Panc1 (cell line): ENCODE results near the gene CCR7. TPM values are rescaled to one million over a fixed set of nuclear protein-coding genes. Genes with fewer than 3 reads are reported as not detected.

Experiments used
- ATAC-seq: fragments of 200-7000 bp; cut with Tn5 transposase; 2 replicates; pipeline ENCODE4 v1.9.1; 2020; ENCODE audit warnings: mild to moderate bottlenecking, moderate library complexity
- BruUV-seq: library from RNA; stranded (reverse); fragments of 400-500 nt; replicated peaks from 2 replicates; lab custom pipeline; 2021; lab: Mats Ljungman, UMichigan
- CTCF ChIA-PET: fragments of 300-600 bp; sonication (Branson Sonifier 250); formaldehyde crosslinking; loops from one replicate; lab custom pipeline; 2022; ENCODE audit warnings: antibody characterized with exemption; lab: Charles Lee
- POLR2A ChIA-PET: fragments of 300-600 bp; sonication (Branson Sonifier 250); formaldehyde crosslinking; loops from one replicate; lab custom pipeline; 2022; ENCODE audit warnings: antibody characterized with exemption; lab: Charles Lee
- DNase-seq: peaks from one replicate; pipeline ENCODE4 v3.0.0-alpha.2; 2010; ENCODE audit warnings: low read depth, low spot score
- H3K27ac ChIP-seq: 2 replicates; pipeline ENCODE4 v1.5.1; 2011; ENCODE audit warnings: mild to moderate bottlenecking, low read length, inconsistent platforms
- H3K27me3 ChIP-seq: fragments of 200-500 bp; sonication (Bioruptor generic); 2 replicates; pipeline ENCODE4 v1.6.0; 2014; ENCODE audit warnings: low read length, inconsistent platforms; ENCODE audit not compliant: control insufficient read depth, insufficient read depth
- H3K36me3 ChIP-seq: fragments of 200-500 bp; sonication (Bioruptor generic); 2 replicates; pipeline ENCODE4 v1.5.1; 2014; ENCODE audit warnings: inconsistent platforms, mild to moderate bottlenecking, low read length, moderate library complexity; ENCODE audit not compliant: control insufficient read depth, insufficient read depth
- H3K4me1 ChIP-seq: 2 replicates; pipeline ENCODE4 v1.5.1; 2011; ENCODE audit warnings: inconsistent platforms, mild to moderate bottlenecking, low read length, moderate library complexity; ENCODE audit not compliant: control insufficient read depth, insufficient read depth
- H3K4me3 ChIP-seq, 2 experiments: 2 replicates each; pipeline ENCODE4 v1.5.1; 2011 to 2012; ENCODE audit warnings: low read depth in 2 of 2, low read length in 2 of 2, mild to moderate bottlenecking in 2 of 2, inconsistent platforms in 1 of 2, moderate library complexity in 1 of 2
- H3K9me3 ChIP-seq: fragments of 200-500 bp; sonication (Bioruptor generic); 2 replicates; pipeline ENCODE4 v1.5.1; 2014; ENCODE audit warnings: low read depth, mild to moderate bottlenecking, inconsistent platforms, low read length, moderate library complexity; ENCODE audit not compliant: control insufficient read depth, insufficient read depth
- CTCF ChIP-seq: fragments of 450-650 bp; IDR thresholded peaks from 2 replicates; pipeline ENCODE4 v1.5.1; 2017; ENCODE audit warnings: mild to moderate bottlenecking
- POLR2AphosphoS5 ChIP-seq: IDR thresholded peaks from 2 replicates; pipeline ENCODE4 v1.6.1; 2012; ENCODE audit warnings: mild to moderate bottlenecking, low read depth, low read length, moderate library complexity
- REST ChIP-seq, 2 experiments: IDR thresholded peaks; 2 replicates each; pipeline ENCODE4 v1.6.1; 2011 to 2012; ENCODE audit warnings: low read depth in 2 of 2, control low read depth in 1 of 2, low read length in 1 of 2, mild to moderate bottlenecking in 1 of 2, moderate library complexity in 1 of 2; ENCODE audit not compliant: insufficient read depth in 1 of 2
- SIN3A ChIP-seq: IDR thresholded peaks from 2 replicates; pipeline ENCODE4 v1.6.1; 2012; ENCODE audit warnings: low read depth, mild to moderate bottlenecking, low read length, moderate library complexity, borderline replicate concordance; ENCODE audit not compliant: insufficient read depth
- TCF7L2 ChIP-seq: IDR thresholded peaks from 2 replicates; pipeline ENCODE4 v1.6.1; 2011; ENCODE audit warnings: mild to moderate bottlenecking, low read depth, low read length, inconsistent platforms
- in situ Hi-C: cut with HindIII; loops from 2 replicates; pipeline ENCODE4 v1.10.0; 2016; ENCODE audit warnings: low sequenced_read_pairs, low pct_unique_long_range_greater_than_20kb
- intact Hi-C: fragments of 100-400 bp; cut with micrococcal nuclease; formaldehyde crosslinking; loops from one replicate; pipeline ENCODE4 v1.10.0; 2022; ENCODE audit not compliant: unreplicated experiment
- total RNA-seq: library from RNA; stranded (reverse); gene quantifications from one replicate; pipeline ENCODE4 v1.2.1, GENCODE V29; 2021; ENCODE audit not compliant: unreplicated experiment

CCR7 gene
- total RNA-seq, 1 experiment from 2014 or later = 0.44 TPM

GRCh38 chr17:40563220-40564052, 1.8 kb downstream of the CCR7 start:
- POLR2A ChIA-PET = no interaction called here
- no peak for DNase-seq
- no TSS peak for BruUV-seq
- CTCF ChIA-PET = interaction anchor here (0.6 to 1.1 kb wide), 2 partner anchors 30 to 155 kb away, joined by 3 to 4 read pairs; no protein-coding TSS in a partner anchor
- H3K36me3 ChIP-seq = no peaks in the 10 kb centered on the region
- intact Hi-C loops (no loop called here), in situ Hi-C loops (loop anchor here (5.0 kb wide), 1 partner anchor 41 kb away; no protein-coding TSS in a partner anchor)
- H3K27me3 ChIP-seq = peaks cover 8% of the 10 kb centered on the region; the same call in 1 of the 2 replicates
- ATAC-seq = no peak
- peaks cover 8% of the 10 kb centered on the region; the same call in 1 of the 2 replicates for H3K9me3 ChIP-seq
- H3K4me1 ChIP-seq = peaks cover 14% of the 10 kb centered on the region
- no peak overlapping the region for H3K4me3 ChIP-seq
- no peak overlapping the region for H3K27ac ChIP-seq
- no peak for TF ChIP-seq TCF7L2

GRCh38 chr17:40562838-40563219, 2.4 kb downstream of the CCR7 start:
- Histone ChIP-seq H3K9me3 (peaks cover 8% of the 10 kb centered on the region; the same call in 1 of the 2 replicates), H3K27ac (no peak overlapping the region), H3K27me3 (peaks cover 8% of the 10 kb centered on the region; the same call in 1 of the 2 replicates), H3K4me3 (no peak overlapping the region), H3K36me3 (no peaks in the 10 kb centered on the region), H3K4me1 (peaks cover 14% of the 10 kb centered on the region)
- POLR2A ChIA-PET = no interaction called here
- CTCF ChIA-PET = interaction anchor here (0.6 to 1.1 kb wide), 2 partner anchors 29 to 155 kb away, joined by 3 to 4 read pairs; no protein-coding TSS in a partner anchor
- intact Hi-C loops = no loop called here
- TF ChIP-seq POLR2AphosphoS5 = no peak
- TF ChIP-seq SIN3A = no peak
- no peak for TF ChIP-seq REST (IDR thresholded peaks at IDR 0.05; ENCODE audit: insufficient read depth in 1 of 2, low read depth in 2 of 2, low read length in 1 of 2)
- TF ChIP-seq CTCF = no peak
- no peak for TF ChIP-seq TCF7L2
- in situ Hi-C loops = loop anchor here (5.0 kb wide), 1 partner anchor 41 kb away; no protein-coding TSS in a partner anchor
- no TSS peak for BruUV-seq
- no peak for DNase-seq
- no peak for ATAC-seq
